Measurements from ENCODE around the gene ZNF768. TPM values are rescaled to one million over a fixed set of nuclear protein-coding genes. Genes with fewer than 3 reads are reported as not detected.

ZNF768 gene
- total RNA-seq, 1 experiment from 2014 or later: 68.3 TPM

GRCh38 chr16:30510376-30510938 lies 15.9 kb downstream of the ZNF768 start:
- no peak for ATAC-seq
- ChIA-PET CTCF (interaction anchor here (0.6 kb wide), 1 partner anchor 50 kb away, joined by 4 read pairs; no protein-coding TSS in a partner anchor), POLR2A (no interaction called here)
- Histone ChIP-seq H3K4me3 (ENCODE audit: low read depth in 2 of 2, low read length in 2 of 2) (no peak overlapping the region), H3K9me3 (ENCODE audit: control insufficient read depth, insufficient read depth, low read depth, low read length) (no peaks in the 10 kb centered on the region), H3K36me3 (ENCODE audit: control insufficient read depth, insufficient read depth, low read length) (no peaks in the 10 kb centered on the region), H3K27me3 (ENCODE audit: control insufficient read depth, insufficient read depth, low read length) (no peaks in the 10 kb centered on the region), H3K4me1 (ENCODE audit: control insufficient read depth, insufficient read depth, low read length) (no peaks in the 10 kb centered on the region), H3K27ac (ENCODE audit: low read length) (no peak overlapping the region)
- DNase-seq (ENCODE audit: low read depth, low spot score): no peak
- in situ Hi-C loops (cut with HindIII; ENCODE audit: low pct_unique_long_range_greater_than_20kb, low sequenced_read_pairs) (no loop called here), intact Hi-C loops (cut with micrococcal nuclease; ENCODE audit: unreplicated experiment) (no loop called here)
- no TSS peak for BruUV-seq (replicated peaks)
- no peak for TF ChIP-seq POLR2AphosphoS5 (IDR thresholded peaks at IDR 0.05; ENCODE audit: low read depth, low read length)
- no peak for TF ChIP-seq CTCF (IDR thresholded peaks at IDR 0.05)
- no peak for TF ChIP-seq SIN3A (IDR thresholded peaks at IDR 0.05; ENCODE audit: borderline replicate concordance, insufficient read depth, low read depth, low read length)
- no peak for TF ChIP-seq REST (IDR thresholded peaks at IDR 0.05; ENCODE audit: insufficient read depth in 1 of 2, low read depth in 2 of 2, low read length in 1 of 2)
- TF ChIP-seq TCF7L2 (IDR thresholded peaks at IDR 0.05; ENCODE audit: low read depth, low read length): no peak

- H3K4me1 ChIP-seq (ENCODE audit: control insufficient read depth, insufficient read depth, low read length): no peaks in the 10 kb centered on the region
- CTCF ChIA-PET: no interaction called here
- ATAC-seq (no peak), DNase-seq (ENCODE audit: low read depth, low spot score) (no peak)
- no peak for TF ChIP-seq SIN3A (IDR thresholded peaks at IDR 0.05; ENCODE audit: borderline replicate concordance, insufficient read depth, low read depth, low read length)
- TF ChIP-seq CTCF (IDR thresholded peaks at IDR 0.05): no peak
- TF ChIP-seq TCF7L2 (IDR thresholded peaks at IDR 0.05; ENCODE audit: low read depth, low read length): no peak
- TF ChIP-seq POLR2AphosphoS5 (IDR thresholded peaks at IDR 0.05; ENCODE audit: low read depth, low read length): no peak
- TF ChIP-seq REST (IDR thresholded peaks at IDR 0.05; ENCODE audit: insufficient read depth in 1 of 2, low read depth in 2 of 2, low read length in 1 of 2): no peak
- in situ Hi-C loops (cut with HindIII; ENCODE audit: low pct_unique_long_range_greater_than_20kb, low sequenced_read_pairs) (no loop called here), intact Hi-C loops (cut with micrococcal nuclease; ENCODE audit: unreplicated experiment) (no loop called here)
- no peak overlapping the region for H3K4me3 ChIP-seq (ENCODE audit: low read depth in 2 of 2, low read length in 2 of 2)
- no TSS peak for BruUV-seq (replicated peaks)
- H3K36me3 ChIP-seq (ENCODE audit: control insufficient read depth, insufficient read depth, low read length): no peaks in the 10 kb centered on the region
- POLR2A ChIA-PET: interaction anchor here (0.5 kb wide), 1 partner anchor 57 kb away, joined by 3 read pairs; no protein-coding TSS in a partner anchor
- no peaks in the 10 kb centered on the region for H3K27me3 ChIP-seq (ENCODE audit: control insufficient read depth, insufficient read depth, low read length)
- no peak overlapping the region for H3K27ac ChIP-seq (ENCODE audit: low read length)
- no peaks in the 10 kb centered on the region for H3K9me3 ChIP-seq (ENCODE audit: control insufficient read depth, insufficient read depth, low read depth, low read length)
These were observed 17.1 kb downstream of the ZNF768 start for GRCh38 chr16:30509081-30509765.
